HCT116 (cell line): ENCODE measurements around the gene DOCK10. TPM values are rescaled to one million over a fixed set of nuclear protein-coding genes. Genes with fewer than 3 reads are reported as not detected.

ENCODE experiments used
- ATAC-seq: fragments of 200-7000 bp; cut with Tn5 transposase; 2 replicates; pipeline ENCODE4 v1.9.1; 2020; ENCODE audit warnings: mild to moderate bottlenecking, moderate library complexity
- BruUV-seq: library from RNA; stranded (reverse); fragments of 400-500 nt; replicated peaks from 2 replicates; lab custom pipeline; 2021; lab: Mats Ljungman, UMichigan
- CTCF ChIA-PET: fragments of 300-600 bp; sonication (Branson Sonifier 250); formaldehyde crosslinking; loops from one replicate; lab custom pipeline; 2021; ENCODE audit warnings: antibody characterized with exemption; lab: Charles Lee
- POLR2A ChIA-PET: fragments of 300-600, 350-600 bp; sonication (Branson Sonifier 250); formaldehyde crosslinking; loops from one replicate; lab custom pipeline; 2021; ENCODE audit warnings: antibody characterized with exemption; lab: Charles Lee
- RAD21 ChIA-PET, 2 experiments: fragments of 300-600 bp; sonication (Branson Sonifier 250); formaldehyde crosslinking; loops; one replicate each; lab custom pipeline; 2023; ENCODE audit warnings: low total read pairs in 2 of 2; ENCODE audit not compliant: uncharacterized antibody in 2 of 2, unreplicated experiment in 2 of 2, low non-redundant PET in 1 of 2; lab: Charles Lee
- DNase-seq: peaks from one replicate; pipeline ENCODE4 v3.0.0-alpha.2; 2010; ENCODE audit warnings: low read depth, low spot score
- H2AFZ ChIP-seq: fragments of 200-600 bp; shearing (Covaris generic), sonication (generic); 2 replicates; pipeline ENCODE4 v1.6.1; 2017; ENCODE audit warnings: low read depth, mixed run types, mixed read lengths, antibody characterized with exemption, low read length; ENCODE audit not compliant: poor library complexity, severe bottlenecking
- H3K27ac ChIP-seq: 2 replicates; pipeline ENCODE4 v1.5.1; 2012; ENCODE audit warnings: low read depth, low read length
- H3K27me3 ChIP-seq: fragments of 200-600 bp; sonication (generic); 2 replicates; pipeline ENCODE4 v1.6.1; 2016; ENCODE audit warnings: mixed run types, low read length, mixed read lengths; ENCODE audit not compliant: insufficient read depth
- H3K36me3 ChIP-seq, 2 experiments: fragments of 200-500 bp in 1 of 2; fragments of 200-600 bp in 1 of 2; sonication (Bioruptor generic) in 1 of 2; sonication (generic) in 1 of 2; 2 replicates each; pipeline versions ENCODE4 v1.5.1 to v1.6.1; 2014 to 2016; ENCODE audit warnings: low read length in 2 of 2, inconsistent platforms in 1 of 2, mixed read lengths in 1 of 2, mixed run types in 1 of 2; ENCODE audit not compliant: insufficient read depth in 2 of 2, control insufficient read depth in 1 of 2
- H3K4me1 ChIP-seq, 2 experiments: fragments of 200-600 bp in 1 of 2; sonication (generic) in 1 of 2; 2 replicates each; pipeline versions ENCODE4 v1.5.1 to v1.6.1; 2012 to 2017; ENCODE audit warnings: low read length in 2 of 2, inconsistent platforms in 1 of 2, mild to moderate bottlenecking in 1 of 2, mixed read lengths in 1 of 2, mixed run types in 1 of 2, moderate library complexity in 1 of 2; ENCODE audit not compliant: insufficient read depth in 2 of 2, control insufficient read depth in 1 of 2
- H3K4me2 ChIP-seq: fragments of 200-600 bp; sonication (generic); 2 replicates; pipeline ENCODE4 v1.6.1; 2017; ENCODE audit warnings: mixed run types, low read length, mixed read lengths
- H3K4me3 ChIP-seq, 2 experiments: fragments of 200-600 bp in 1 of 2; sonication (generic) in 1 of 2; replicated peaks in 1 of 2; 2 replicates each; pipeline ENCODE4 v1.5.1; 2011 to 2016; ENCODE audit warnings: low read length in 2 of 2, control low read depth in 1 of 2, low read depth in 1 of 2, mild to moderate bottlenecking in 1 of 2, mixed read lengths in 1 of 2, mixed run types in 1 of 2
- H3K79me2 ChIP-seq: fragments of 200-600 bp; sonication (generic); 2 replicates; pipeline ENCODE4 v1.6.1; 2017; ENCODE audit warnings: mild to moderate bottlenecking, mixed run types, low read length, moderate library complexity, mixed read lengths; ENCODE audit not compliant: insufficient read depth
- H3K9ac ChIP-seq: fragments of 200-600 bp; sonication (generic); 2 replicates; pipeline ENCODE4 v1.6.1; 2016; ENCODE audit warnings: low read length, mixed read lengths
- H3K9me2 ChIP-seq: fragments of 200-600 bp; sonication (generic), shearing (Covaris generic); 2 replicates; pipeline ENCODE4 v1.6.1; 2017; ENCODE audit warnings: mixed run types, mild to moderate bottlenecking, moderate library complexity; ENCODE audit not compliant: insufficient read depth
- H3K9me3 ChIP-seq, 2 experiments: fragments of 200-500 bp in 1 of 2; fragments of 200-600 bp in 1 of 2; sonication (Bioruptor generic) in 1 of 2; sonication (generic) in 1 of 2; 2 replicates each; pipeline ENCODE4 v1.6.1; 2014 to 2017; ENCODE audit warnings: low read length in 2 of 2, mixed read lengths in 2 of 2, inconsistent platforms in 1 of 2, low read depth in 1 of 2, mild to moderate bottlenecking in 1 of 2, mixed run types in 1 of 2, moderate library complexity in 1 of 2; ENCODE audit not compliant: control insufficient read depth in 1 of 2, insufficient read depth in 1 of 2
- H4K20me1 ChIP-seq: fragments of 200-600 bp; sonication (generic), shearing (Covaris generic); 2 replicates; pipeline ENCODE4 v1.6.1; 2017; ENCODE audit warnings: mixed run types, mild to moderate bottlenecking, moderate library complexity; ENCODE audit not compliant: insufficient read depth
- CBX3 ChIP-seq: IDR thresholded peaks from 2 replicates; pipeline ENCODE4 v1.6.1; 2012; ENCODE audit warnings: low read depth
- EGR1 ChIP-seq: IDR thresholded peaks from 2 replicates; pipeline ENCODE4 v1.6.1; 2012; ENCODE audit warnings: low read depth
- ELF1 ChIP-seq: IDR thresholded peaks from 2 replicates; pipeline ENCODE4 v1.6.1; 2012; ENCODE audit warnings: low read depth, borderline replicate concordance
- EZH2 ChIP-seq: fragments of 200-600 bp; sonication (generic); IDR thresholded peaks from 2 replicates; pipeline ENCODE4 v1.6.1; 2017; ENCODE audit warnings: antibody characterized with exemption, mixed run types
- EZH2phosphoT487 ChIP-seq: fragments of 200-600 bp; IDR thresholded peaks from 2 replicates; pipeline ENCODE4 v1.6.1; 2018; ENCODE audit warnings: antibody characterized with exemption, borderline replicate concordance
- FOSL1 ChIP-seq: IDR thresholded peaks from 2 replicates; pipeline ENCODE4 v1.6.1; 2012; ENCODE audit warnings: low read depth
- POLR2A ChIP-seq: IDR thresholded peaks from 2 replicates; pipeline ENCODE4 v1.7.0; 2011; ENCODE audit warnings: borderline replicate concordance; ENCODE audit not compliant: insufficient read depth, insufficient read length; ENCODE audit errors: extremely low read depth
- POLR2AphosphoS5 ChIP-seq: IDR thresholded peaks from 2 replicates; pipeline ENCODE4 v1.6.1; 2011; ENCODE audit warnings: mild to moderate bottlenecking, low read depth, low read length, moderate library complexity
- RAD21 ChIP-seq: IDR thresholded peaks from 2 replicates; pipeline ENCODE4 v1.6.1; 2012; ENCODE audit warnings: low read depth, mild to moderate bottlenecking
- SIN3A ChIP-seq: IDR thresholded peaks from 2 replicates; pipeline ENCODE4 v1.6.1; 2012; ENCODE audit warnings: low read depth
- SP1 ChIP-seq: IDR thresholded peaks from 2 replicates; pipeline ENCODE4 v1.6.1; 2012; ENCODE audit warnings: low read depth
- SRF ChIP-seq: IDR thresholded peaks from 2 replicates; pipeline ENCODE4 v1.6.1; 2012; ENCODE audit warnings: low read depth
- YY1 ChIP-seq: IDR thresholded peaks from 2 replicates; pipeline ENCODE4 v1.6.1; 2011; ENCODE audit warnings: low read length, low read depth, moderate library complexity, mild to moderate bottlenecking; ENCODE audit not compliant: insufficient replicate concordance; ENCODE audit errors: extremely low read depth
- ZNF274 ChIP-seq: fragments of 200-500 bp; sonication (Bioruptor generic); IDR thresholded peaks from 2 replicates; pipeline ENCODE4 v1.6.1; 2014; ENCODE audit warnings: mild to moderate bottlenecking, low read depth, low read length, inconsistent platforms
- intact Hi-C: fragments of 100-400 bp; cut with micrococcal nuclease; formaldehyde crosslinking; loops from 2 replicates; pipeline ENCODE4 v1.10.0; 2022
- total RNA-seq: library from RNA; stranded (reverse); gene quantifications from one replicate; pipeline ENCODE4 v1.2.1, GENCODE V29; 2021; ENCODE audit not compliant: unreplicated experiment
- TF ChIP-seq, protein P1 (sequence below): IDR thresholded peaks from 2 replicates; pipeline ENCODE4 v1.6.1; 2012; ENCODE audit warnings: low read depth
- TF ChIP-seq, protein P2 (sequence below): IDR thresholded peaks from 2 replicates; pipeline ENCODE4 v1.6.1; 2011; ENCODE audit warnings: mild to moderate bottlenecking, low read length, moderate library complexity; ENCODE audit not compliant: insufficient replicate concordance; ENCODE audit errors: extremely low read depth
- TF ChIP-seq, protein P3 (sequence below): IDR thresholded peaks from 2 replicates; pipeline ENCODE4 v1.6.1; 2012
- TF ChIP-seq, protein P4 (sequence below): IDR thresholded peaks from 2 replicates; pipeline ENCODE4 v1.6.1; 2012

Gene DOCK10
- total RNA-seq, 1 experiment from 2014 or later = 0.54 TPM

DNA sequence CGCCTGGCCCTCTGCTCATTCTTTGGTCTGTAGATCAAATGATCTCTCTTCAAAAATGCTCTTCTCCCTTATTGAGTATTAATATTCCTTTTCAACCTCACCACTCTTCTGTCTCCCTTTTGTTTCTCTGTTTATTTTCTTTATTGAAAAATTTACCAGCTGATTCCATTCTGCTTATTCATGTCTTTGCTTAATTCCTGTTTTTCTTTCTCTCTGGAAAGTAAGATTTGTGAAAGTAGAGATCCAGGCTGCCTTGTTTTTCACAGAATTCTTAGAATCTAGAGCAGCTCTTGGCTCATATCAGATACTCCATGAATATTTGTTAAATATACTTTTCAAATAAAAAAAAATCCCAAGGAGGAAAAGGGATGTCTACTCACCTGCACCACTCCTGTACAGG lies 157.0 kb downstream of the DOCK10 start:
- no peaks in the 10 kb centered on the region for H4K20me1 ChIP-seq
- no peak for TF ChIP-seq EZH2phosphoT487
- TF ChIP-seq SP1 = no peak
- no peak for TF ChIP-seq FOSL1
- TF ChIP-seq EZH2 = no peak
- TF ChIP-seq POLR2AphosphoS5 = no peak
- TF ChIP-seq, protein P1, sequence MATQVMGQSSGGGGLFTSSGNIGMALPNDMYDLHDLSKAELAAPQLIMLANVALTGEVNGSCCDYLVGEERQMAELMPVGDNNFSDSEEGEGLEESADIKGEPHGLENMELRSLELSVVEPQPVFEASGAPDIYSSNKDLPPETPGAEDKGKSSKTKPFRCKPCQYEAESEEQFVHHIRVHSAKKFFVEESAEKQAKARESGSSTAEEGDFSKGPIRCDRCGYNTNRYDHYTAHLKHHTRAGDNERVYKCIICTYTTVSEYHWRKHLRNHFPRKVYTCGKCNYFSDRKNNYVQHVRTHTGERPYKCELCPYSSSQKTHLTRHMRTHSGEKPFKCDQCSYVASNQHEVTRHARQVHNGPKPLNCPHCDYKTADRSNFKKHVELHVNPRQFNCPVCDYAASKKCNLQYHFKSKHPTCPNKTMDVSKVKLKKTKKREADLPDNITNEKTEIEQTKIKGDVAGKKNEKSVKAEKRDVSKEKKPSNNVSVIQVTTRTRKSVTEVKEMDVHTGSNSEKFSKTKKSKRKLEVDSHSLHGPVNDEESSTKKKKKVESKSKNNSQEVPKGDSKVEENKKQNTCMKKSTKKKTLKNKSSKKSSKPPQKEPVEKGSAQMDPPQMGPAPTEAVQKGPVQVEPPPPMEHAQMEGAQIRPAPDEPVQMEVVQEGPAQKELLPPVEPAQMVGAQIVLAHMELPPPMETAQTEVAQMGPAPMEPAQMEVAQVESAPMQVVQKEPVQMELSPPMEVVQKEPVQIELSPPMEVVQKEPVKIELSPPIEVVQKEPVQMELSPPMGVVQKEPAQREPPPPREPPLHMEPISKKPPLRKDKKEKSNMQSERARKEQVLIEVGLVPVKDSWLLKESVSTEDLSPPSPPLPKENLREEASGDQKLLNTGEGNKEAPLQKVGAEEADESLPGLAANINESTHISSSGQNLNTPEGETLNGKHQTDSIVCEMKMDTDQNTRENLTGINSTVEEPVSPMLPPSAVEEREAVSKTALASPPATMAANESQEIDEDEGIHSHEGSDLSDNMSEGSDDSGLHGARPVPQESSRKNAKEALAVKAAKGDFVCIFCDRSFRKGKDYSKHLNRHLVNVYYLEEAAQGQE = no peak
- TF ChIP-seq SRF = no peak
- TF ChIP-seq, protein P2, sequence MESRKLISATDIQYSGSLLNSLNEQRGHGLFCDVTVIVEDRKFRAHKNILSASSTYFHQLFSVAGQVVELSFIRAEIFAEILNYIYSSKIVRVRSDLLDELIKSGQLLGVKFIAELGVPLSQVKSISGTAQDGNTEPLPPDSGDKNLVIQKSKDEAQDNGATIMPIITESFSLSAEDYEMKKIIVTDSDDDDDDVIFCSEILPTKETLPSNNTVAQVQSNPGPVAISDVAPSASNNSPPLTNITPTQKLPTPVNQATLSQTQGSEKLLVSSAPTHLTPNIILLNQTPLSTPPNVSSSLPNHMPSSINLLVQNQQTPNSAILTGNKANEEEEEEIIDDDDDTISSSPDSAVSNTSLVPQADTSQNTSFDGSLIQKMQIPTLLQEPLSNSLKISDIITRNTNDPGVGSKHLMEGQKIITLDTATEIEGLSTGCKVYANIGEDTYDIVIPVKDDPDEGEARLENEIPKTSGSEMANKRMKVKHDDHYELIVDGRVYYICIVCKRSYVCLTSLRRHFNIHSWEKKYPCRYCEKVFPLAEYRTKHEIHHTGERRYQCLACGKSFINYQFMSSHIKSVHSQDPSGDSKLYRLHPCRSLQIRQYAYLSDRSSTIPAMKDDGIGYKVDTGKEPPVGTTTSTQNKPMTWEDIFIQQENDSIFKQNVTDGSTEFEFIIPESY = no peak
- no peak for TF ChIP-seq POLR2A
- no peak for TF ChIP-seq ELF1
- TF ChIP-seq CBX3 = no peak
- TF ChIP-seq RAD21 = no peak
- TF ChIP-seq, protein P3, sequence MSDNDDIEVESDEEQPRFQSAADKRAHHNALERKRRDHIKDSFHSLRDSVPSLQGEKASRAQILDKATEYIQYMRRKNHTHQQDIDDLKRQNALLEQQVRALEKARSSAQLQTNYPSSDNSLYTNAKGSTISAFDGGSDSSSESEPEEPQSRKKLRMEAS = no peak
- TF ChIP-seq, protein P4, sequence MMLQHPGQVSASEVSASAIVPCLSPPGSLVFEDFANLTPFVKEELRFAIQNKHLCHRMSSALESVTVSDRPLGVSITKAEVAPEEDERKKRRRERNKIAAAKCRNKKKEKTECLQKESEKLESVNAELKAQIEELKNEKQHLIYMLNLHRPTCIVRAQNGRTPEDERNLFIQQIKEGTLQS = no peak
- TF ChIP-seq EGR1 = no peak
- TF ChIP-seq SIN3A = no peak
- TF ChIP-seq ZNF274 = no peak
- no peak for TF ChIP-seq YY1
- no peaks in the 10 kb centered on the region for H3K27me3 ChIP-seq
- peaks cover 0 to 7% of the 10 kb centered on the region in 2 experiments; a peak in 1 of 4 replicates for H3K4me1 ChIP-seq
- H3K36me3 ChIP-seq = no peaks in the 10 kb centered on the region
- intact Hi-C loops = no loop called here
- ChIA-PET RAD21 (no interaction called here), POLR2A (no interaction called here), CTCF (no interaction called here)
- no peak overlapping the region for H3K27ac ChIP-seq
- no peak overlapping the region for H3K9ac ChIP-seq
- BruUV-seq = no TSS peak
- DNase-seq (no peak), ATAC-seq (no peak)
- H3K9me2 ChIP-seq = no peaks in the 10 kb centered on the region
- no peaks in the 10 kb centered on the region for H3K79me2 ChIP-seq
- no peak overlapping the region for H2AFZ ChIP-seq
- H3K4me2 ChIP-seq = no peak overlapping the region
- H3K4me3 ChIP-seq = no peak overlapping the region
- H3K9me3 ChIP-seq = no peaks in the 10 kb centered on the region
